GM23338 (cell line): ENCODE data around the gene SBF2. TPM values are rescaled to one million over a fixed set of nuclear protein-coding genes. Genes with fewer than 3 reads are reported as not detected.

Experiments used
- ATAC-seq: fragments of 200-7000 bp; cut with Tn5 transposase; 3 replicates; pipeline ENCODE4 v1.9.1; 2020
- DNase-seq: peaks from one replicate; pipeline ENCODE4 v3.0.0-alpha.2; 2015; ENCODE audit warnings: low spot score
- H2AFZ ChIP-seq: fragments of 200-600 bp; sonication (generic); 2 replicates; pipeline ENCODE4 v1.8.0; 2016; ENCODE audit warnings: antibody characterized with exemption, mild to moderate bottlenecking, moderate library complexity
- H3F3A ChIP-seq: fragments of 200-600 bp; sonication (generic); replicated peaks from 2 replicates; pipeline ENCODE4 v1.8.0; 2017; ENCODE audit warnings: antibody characterized with exemption, mixed run types, low read depth
- H3K27ac ChIP-seq: fragments of 200-600 bp; sonication (generic); 2 replicates; pipeline ENCODE4 v1.6.1; 2016; ENCODE audit warnings: low read depth
- H3K27me3 ChIP-seq: fragments of 200-600 bp; sonication (generic); 2 replicates; pipeline ENCODE4 v1.8.0; 2016; ENCODE audit warnings: mild to moderate bottlenecking, mixed run types, moderate library complexity; ENCODE audit not compliant: insufficient read depth
- H3K36me3 ChIP-seq: fragments of 200-600 bp; sonication (generic); 2 replicates; pipeline ENCODE4 v1.8.0; 2016; ENCODE audit warnings: mild to moderate bottlenecking; ENCODE audit not compliant: insufficient read depth
- H3K4me1 ChIP-seq: fragments of 200-600 bp; sonication (generic); 2 replicates; pipeline ENCODE4 v1.8.0; 2016; ENCODE audit warnings: mild to moderate bottlenecking, moderate library complexity; ENCODE audit not compliant: insufficient read depth
- H3K4me2 ChIP-seq: fragments of 200-600 bp; sonication (generic); 2 replicates; pipeline ENCODE4 v1.7.1; 2017; ENCODE audit warnings: mixed run types
- H3K4me3 ChIP-seq: fragments of 200-600 bp; sonication (generic); 2 replicates; pipeline ENCODE4 v1.6.1; 2016; ENCODE audit warnings: mixed run types
- H3K79me2 ChIP-seq: fragments of 200-600 bp; sonication (generic); replicated peaks from 2 replicates; pipeline ENCODE4 v1.8.0; 2017; ENCODE audit warnings: mild to moderate bottlenecking; ENCODE audit not compliant: insufficient read depth
- H3K9me2 ChIP-seq: fragments of 200-600 bp; sonication (generic); 2 replicates; pipeline ENCODE4 v1.8.0; 2017; ENCODE audit not compliant: insufficient read depth
- H4K20me1 ChIP-seq: fragments of 200-600 bp; sonication (generic); replicated peaks from 2 replicates; pipeline ENCODE4 v1.8.0; 2017; ENCODE audit warnings: mild to moderate bottlenecking; ENCODE audit not compliant: insufficient read depth
- H3K27ac Mint-ChIP-seq: 2 replicates; pipeline ENCODE4 v1.8.0; 2020; ENCODE audit warnings: inconsistent platforms, mild to moderate bottlenecking, moderate library complexity, mixed read lengths
- H3K27me3 Mint-ChIP-seq: 3 replicates; pipeline ENCODE4 v1.8.0; 2022; ENCODE audit warnings: low read depth, mild to moderate bottlenecking, moderate library complexity, mixed read lengths, inconsistent platforms; ENCODE audit not compliant: insufficient read depth, poor library complexity
- H3K36me3 Mint-ChIP-seq: 3 replicates; pipeline ENCODE4 v1.8.0; 2021; ENCODE audit warnings: low read depth, mild to moderate bottlenecking, inconsistent platforms, moderate library complexity, mixed read lengths
- H3K4me1 Mint-ChIP-seq: 3 replicates; pipeline ENCODE4 v1.8.0; 2020; ENCODE audit warnings: mild to moderate bottlenecking, inconsistent platforms, mixed read lengths
- H3K4me3 Mint-ChIP-seq: 3 replicates; pipeline ENCODE4 v1.8.0; 2021; ENCODE audit warnings: moderate library complexity, mild to moderate bottlenecking, inconsistent platforms, mixed read lengths
- H3K9me3 Mint-ChIP-seq: 3 replicates; pipeline ENCODE4 v1.8.0; 2020; ENCODE audit warnings: moderate library complexity, mild to moderate bottlenecking, inconsistent platforms, mixed read lengths
- ETS1 ChIP-seq: IDR thresholded peaks from 2 replicates; pipeline ENCODE4 v1.6.1; 2016; ENCODE audit warnings: antibody characterized with exemption
- EZH2 ChIP-seq: fragments of 200-600 bp; sonication (generic); IDR thresholded peaks from one replicate; pipeline ENCODE4 v1.8.0; 2017; ENCODE audit warnings: antibody characterized with exemption, mild to moderate bottlenecking, low read depth; ENCODE audit not compliant: unreplicated experiment
- JUNB ChIP-seq: IDR thresholded peaks from one replicate; pipeline ENCODE4 v1.6.1; 2016; ENCODE audit warnings: antibody characterized with exemption; ENCODE audit not compliant: unreplicated experiment
- POLR2AphosphoS5 ChIP-seq: IDR thresholded peaks from 2 replicates; pipeline ENCODE4 v1.6.1; 2016; ENCODE audit warnings: antibody characterized with exemption, low read depth
- STAT1 ChIP-seq: IDR thresholded peaks from one replicate; pipeline ENCODE4 v1.6.1; 2016; ENCODE audit warnings: antibody characterized with exemption; ENCODE audit not compliant: unreplicated experiment
- ZNF114 ChIP-seq: fragments of 250-450 bp; sonication (Bioruptor Pico); IDR thresholded peaks from 2 replicates; pipeline ENCODE4 v1.5.0; 2020; ENCODE audit warnings: mild to moderate bottlenecking, moderate library complexity
- ZNF331 ChIP-seq: fragments of 250-450 bp; sonication (Bioruptor Pico); IDR thresholded peaks from 2 replicates; pipeline ENCODE4 v1.5.0; 2020; ENCODE audit warnings: low read depth, mild to moderate bottlenecking, moderate library complexity
- ZNF462 ChIP-seq: fragments of 250-450 bp; sonication (Bioruptor Pico); IDR thresholded peaks from 2 replicates; pipeline ENCODE4 v1.5.0; 2020; ENCODE audit warnings: mild to moderate bottlenecking, moderate library complexity
- polyA plus RNA-seq: library from polyadenylated mRNA; unstranded; fragments of >200 nt; fragmentation: Nextera tagmentation; extraction: Ambion mirVana; gene quantifications from 2 replicates; pipeline ENCODE4 v1.2.1, GENCODE V29; 2016
- total RNA-seq: library from RNA; depleted of rRNA; stranded (reverse); fragments of >200 nt; shearing (Covaris generic); gene quantifications from 2 replicates; pipeline ENCODE4 v1.2.3, GENCODE V29; 2014
- TF ChIP-seq, protein P1 (sequence below): IDR thresholded peaks from one replicate; pipeline ENCODE4 v1.6.1; 2018; ENCODE audit warnings: antibody characterized with exemption; ENCODE audit not compliant: unreplicated experiment

The SBF2 gene
- total and polyA plus RNA-seq, 2 experiments from 2014 or later: 25.6 to 53.5 TPM

DNA sequence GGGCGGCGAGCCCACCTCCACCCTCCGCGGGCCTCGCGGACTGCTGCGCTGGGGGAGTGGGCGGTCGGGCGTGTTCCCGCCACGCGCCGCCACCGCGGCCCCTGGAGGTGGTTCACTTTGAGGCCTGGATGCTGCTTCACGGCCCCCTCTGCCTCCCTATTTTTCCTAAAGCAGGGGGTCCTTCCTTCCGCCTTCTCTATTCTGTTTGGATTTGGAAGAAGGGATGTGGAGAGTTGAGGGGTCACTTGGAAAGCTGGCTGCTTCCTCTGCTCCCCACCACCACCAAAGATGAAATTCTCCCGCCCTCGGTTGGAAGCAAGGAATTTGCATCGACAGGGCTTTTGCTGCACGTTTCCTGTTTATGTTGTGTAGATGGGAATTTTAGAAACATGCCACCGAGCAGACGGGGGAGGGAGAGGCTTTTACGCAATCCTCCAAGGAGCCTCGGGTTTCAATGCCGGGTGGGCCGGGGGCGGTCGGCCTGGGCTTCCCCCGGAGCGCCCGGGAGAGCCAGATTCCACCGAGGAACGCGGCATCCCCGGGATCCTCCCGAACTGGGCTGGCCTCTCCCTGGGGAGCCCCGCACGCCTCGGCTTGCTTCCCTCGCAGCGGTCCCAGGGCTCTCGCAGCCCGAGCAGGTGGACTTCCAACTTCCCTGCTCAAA is 403 bp upstream of the SBF2 start:
- Histone ChIP-seq H3K27ac (peak overlapping the region; percentile 99), H3K36me3 (no peaks in the 10 kb centered on the region), H3K4me2 (peak overlapping the region; percentile 92), H3K79me2 (peaks cover 38% of the 10 kb centered on the region), H3K4me1 (peaks cover 43% of the 10 kb centered on the region), H4K20me1 (peaks cover 12% of the 10 kb centered on the region; the same call in 1 of the 2 replicates), H2AFZ (peak overlapping the region; percentile 93), H3K4me3 (peak overlapping the region; percentile 93), H3F3A (no peaks in the 10 kb centered on the region), H3K9me2 (no peaks in the 10 kb centered on the region), H3K27me3 (no peaks in the 10 kb centered on the region)
- peaks cover 46% of the 10 kb centered on the region for H3K4me1 Mint-ChIP-seq
- DNase-seq: peak; percentile 62
- no peaks in the 10 kb centered on the region; the same call in 1 of the 3 replicates for H3K9me3 Mint-ChIP-seq
- peaks cover 3% of the 10 kb centered on the region for H3K27me3 Mint-ChIP-seq
- ATAC-seq: peak; percentile 45
- H3K36me3 Mint-ChIP-seq: peaks cover 18% of the 10 kb centered on the region
- TF ChIP-seq JUNB (no peak), POLR2AphosphoS5 (peak; percentile 74)
- peak overlapping the region; percentile 95; the same call in 1 of the 2 replicates for H3K27ac Mint-ChIP-seq
- peak overlapping the region; percentile 90 for H3K4me3 Mint-ChIP-seq

DNA sequence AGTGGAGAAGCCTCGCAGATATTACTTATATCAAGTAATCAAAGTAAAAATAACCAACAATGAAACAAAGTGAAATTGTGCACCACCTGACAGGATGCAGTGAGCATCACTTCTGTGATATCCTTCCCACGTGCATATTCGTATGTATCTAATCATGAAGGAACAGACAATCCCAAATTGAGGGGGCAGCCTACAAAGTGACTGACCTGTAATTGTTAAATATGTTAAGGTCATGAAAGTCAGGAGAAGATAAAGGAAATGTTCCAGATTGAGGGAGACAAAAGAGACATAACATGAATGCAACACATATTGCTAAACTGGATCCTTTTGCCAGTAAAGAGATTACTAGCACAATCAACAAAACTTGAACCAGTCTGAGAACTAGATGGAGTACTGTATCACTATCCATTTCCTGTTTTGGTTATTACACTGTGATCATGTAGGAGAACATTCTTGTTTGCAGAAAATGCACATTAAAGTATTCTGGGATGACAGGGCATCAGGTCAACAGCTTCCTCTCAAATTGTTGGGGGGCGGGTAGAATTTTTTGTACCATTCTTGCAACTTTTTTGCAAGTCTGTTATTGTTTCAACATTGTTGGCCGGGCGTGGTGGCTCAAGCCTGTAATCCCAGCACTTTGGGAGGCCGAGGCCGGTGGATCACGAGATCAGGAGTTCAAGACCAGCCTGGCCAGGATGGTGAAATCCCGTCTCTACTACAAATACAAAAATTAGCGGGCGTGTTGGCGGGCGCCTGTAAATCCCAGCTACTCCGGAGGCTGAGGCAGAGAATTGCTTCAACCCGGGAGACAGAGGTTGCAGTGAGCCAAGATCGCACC is 2.0 kb downstream of the SBF2 start:
- H2AFZ ChIP-seq: no peak overlapping the region
- H3K27ac ChIP-seq: no peak overlapping the region
- peak overlapping the region; percentile 93; the same call in 1 of the 2 replicates for H3K4me3 ChIP-seq
- H3K9me2 ChIP-seq: no peaks in the 10 kb centered on the region
- DNase-seq (no peak), ATAC-seq (no peak)
- no peaks in the 10 kb centered on the region for H3K36me3 ChIP-seq
- H3K4me1 ChIP-seq: peaks cover 43% of the 10 kb centered on the region
- H3K36me3 Mint-ChIP-seq: peaks cover 3% of the 10 kb centered on the region; the same call in 2 of the 3 replicates
- no peaks in the 10 kb centered on the region for H3K27me3 ChIP-seq
- H3K79me2 ChIP-seq: peaks cover 44% of the 10 kb centered on the region
- H3K4me2 ChIP-seq: peak overlapping the region; percentile 92
- H3K27ac Mint-ChIP-seq: no peak overlapping the region
- no peak for TF ChIP-seq ZNF114 (CRISPR knock-in tag)
- TF ChIP-seq ZNF462 (CRISPR knock-in tag): no peak
- no peak for TF ChIP-seq ETS1
- TF ChIP-seq, protein P1, sequence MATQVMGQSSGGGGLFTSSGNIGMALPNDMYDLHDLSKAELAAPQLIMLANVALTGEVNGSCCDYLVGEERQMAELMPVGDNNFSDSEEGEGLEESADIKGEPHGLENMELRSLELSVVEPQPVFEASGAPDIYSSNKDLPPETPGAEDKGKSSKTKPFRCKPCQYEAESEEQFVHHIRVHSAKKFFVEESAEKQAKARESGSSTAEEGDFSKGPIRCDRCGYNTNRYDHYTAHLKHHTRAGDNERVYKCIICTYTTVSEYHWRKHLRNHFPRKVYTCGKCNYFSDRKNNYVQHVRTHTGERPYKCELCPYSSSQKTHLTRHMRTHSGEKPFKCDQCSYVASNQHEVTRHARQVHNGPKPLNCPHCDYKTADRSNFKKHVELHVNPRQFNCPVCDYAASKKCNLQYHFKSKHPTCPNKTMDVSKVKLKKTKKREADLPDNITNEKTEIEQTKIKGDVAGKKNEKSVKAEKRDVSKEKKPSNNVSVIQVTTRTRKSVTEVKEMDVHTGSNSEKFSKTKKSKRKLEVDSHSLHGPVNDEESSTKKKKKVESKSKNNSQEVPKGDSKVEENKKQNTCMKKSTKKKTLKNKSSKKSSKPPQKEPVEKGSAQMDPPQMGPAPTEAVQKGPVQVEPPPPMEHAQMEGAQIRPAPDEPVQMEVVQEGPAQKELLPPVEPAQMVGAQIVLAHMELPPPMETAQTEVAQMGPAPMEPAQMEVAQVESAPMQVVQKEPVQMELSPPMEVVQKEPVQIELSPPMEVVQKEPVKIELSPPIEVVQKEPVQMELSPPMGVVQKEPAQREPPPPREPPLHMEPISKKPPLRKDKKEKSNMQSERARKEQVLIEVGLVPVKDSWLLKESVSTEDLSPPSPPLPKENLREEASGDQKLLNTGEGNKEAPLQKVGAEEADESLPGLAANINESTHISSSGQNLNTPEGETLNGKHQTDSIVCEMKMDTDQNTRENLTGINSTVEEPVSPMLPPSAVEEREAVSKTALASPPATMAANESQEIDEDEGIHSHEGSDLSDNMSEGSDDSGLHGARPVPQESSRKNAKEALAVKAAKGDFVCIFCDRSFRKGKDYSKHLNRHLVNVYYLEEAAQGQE: no peak
- no peak for TF ChIP-seq EZH2
- no peak for TF ChIP-seq ZNF331 (CRISPR knock-in tag)
- TF ChIP-seq STAT1: no peak
- H4K20me1 ChIP-seq: peaks cover 12% of the 10 kb centered on the region; the same call in 1 of the 2 replicates
- no peaks in the 10 kb centered on the region; the same call in 1 of the 3 replicates for H3K9me3 Mint-ChIP-seq
- peaks cover 41% of the 10 kb centered on the region for H3K4me1 Mint-ChIP-seq
- peaks cover 3% of the 10 kb centered on the region for H3K27me3 Mint-ChIP-seq
- peak overlapping the region; percentile 79 for H3K4me3 Mint-ChIP-seq
- H3F3A ChIP-seq: no peaks in the 10 kb centered on the region
